ENCODE data around the gene AOAH.

The AOAH gene

GRCh38 chr7:36533717-36534116 lies 190.6 kb downstream of the AOAH start:
- TF ChIP-seq CTCF (IDR thresholded peaks at IDR 0.05; ENCODE audit: low read length, missing control alignments), result no peak
- DNase-seq (ENCODE audit: low read depth), result no peak
- no peak overlapping the region for H3K4me3 ChIP-seq (replicated peaks; ENCODE audit: low read depth, low read length)

- H3K4me3 ChIP-seq (replicated peaks; ENCODE audit: low read depth, low read length), result no peak overlapping the region
- TF ChIP-seq CTCF (IDR thresholded peaks at IDR 0.05; ENCODE audit: low read length, missing control alignments), result no peak
- no peak for DNase-seq (ENCODE audit: low read depth)
Measured at GRCh38 chr7:36532981-36533499, 191.3 kb downstream of the AOAH start.

GRCh38 chr7:36531951-36532350 lies 192.3 kb downstream of the AOAH start:
- DNase-seq (ENCODE audit: low read depth), result no peak
- no peak for TF ChIP-seq CTCF (IDR thresholded peaks at IDR 0.05; ENCODE audit: low read length, missing control alignments)
- no peak overlapping the region for H3K4me3 ChIP-seq (replicated peaks; ENCODE audit: low read depth, low read length)

GRCh38 chr7:36530456-36530855 lies 193.8 kb downstream of the AOAH start:
- no peak for DNase-seq (ENCODE audit: low read depth)
- no peak overlapping the region for H3K4me3 ChIP-seq (replicated peaks; ENCODE audit: low read depth, low read length)
- TF ChIP-seq CTCF (IDR thresholded peaks at IDR 0.05; ENCODE audit: low read length, missing control alignments), result no peak

GRCh38 chr7:36527549-36527913 lies 196.8 kb downstream of the AOAH start:
- TF ChIP-seq CTCF (IDR thresholded peaks at IDR 0.05; ENCODE audit: low read length, missing control alignments), result no peak
- no peak for DNase-seq (ENCODE audit: low read depth)
- H3K4me3 ChIP-seq (replicated peaks; ENCODE audit: low read depth, low read length), result no peak overlapping the region

- H3K4me3 ChIP-seq (replicated peaks; ENCODE audit: low read depth, low read length), result no peak overlapping the region
- peak; percentile 61 for DNase-seq (ENCODE audit: low read depth)
- TF ChIP-seq CTCF (IDR thresholded peaks at IDR 0.05; ENCODE audit: low read length, missing control alignments), result no peak
Measured at GRCh38 chr7:36526863-36527548, 197.3 kb downstream of the AOAH start.
